GM19324 (cell line): ENCODE data around the gene PPP3CA.
"Not testable (repeated sequence)": the region's sequence is repeated elsewhere in the genome, so short reads cannot be mapped to it uniquely, and the experiment has no call there.

Source experiments
- ATAC-seq: cut with Tn5 transposase; IDR thresholded peaks from one replicate; pipeline ENCODE4 v1.9.1; 2021; ENCODE audit warnings: mild to moderate bottlenecking, moderate library complexity; ENCODE audit not compliant: unreplicated experiment, low FRiP score

Gene PPP3CA

DNA sequence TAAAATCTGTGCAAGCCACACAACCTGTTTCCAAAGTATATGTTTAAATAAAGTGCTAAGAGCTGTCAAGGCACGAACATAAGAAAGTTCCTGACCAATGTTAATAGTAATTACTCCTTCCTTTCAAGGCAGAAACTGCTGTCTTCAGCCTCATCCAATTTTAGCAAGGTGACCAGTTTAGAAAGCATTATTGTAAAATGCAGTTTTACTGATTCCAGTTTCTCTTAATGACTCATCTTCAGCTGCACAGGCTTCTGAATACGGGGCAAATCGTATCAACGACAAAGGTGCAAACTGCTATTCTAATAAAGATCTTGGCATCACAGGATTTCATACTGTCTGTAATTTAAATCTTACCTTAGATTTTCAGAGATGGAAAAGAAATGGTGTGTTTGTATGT lies 87.5 kb downstream of the PPP3CA start:
- ATAC-seq, result peak; percentile 77

DNA sequence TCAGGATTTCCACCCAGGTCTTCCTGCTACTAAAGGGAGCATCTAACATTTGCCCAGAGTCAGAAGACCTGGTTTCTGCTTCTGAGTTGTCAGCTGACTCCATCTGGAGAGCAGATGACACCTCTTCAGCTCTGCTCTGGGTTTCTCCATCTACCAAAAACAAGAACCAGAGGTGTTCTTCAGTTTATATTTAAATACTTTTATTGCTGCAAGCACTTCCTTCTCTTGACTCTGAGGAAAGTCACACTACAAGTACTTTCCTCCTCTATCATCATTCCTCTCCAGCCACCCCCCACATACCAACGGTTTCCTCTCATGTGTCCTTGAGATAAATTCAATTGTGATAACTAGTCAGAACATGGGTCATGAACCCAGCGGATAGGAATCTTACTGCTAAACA lies 88.4 kb downstream of the PPP3CA start:
- no peak for ATAC-seq

DNA sequence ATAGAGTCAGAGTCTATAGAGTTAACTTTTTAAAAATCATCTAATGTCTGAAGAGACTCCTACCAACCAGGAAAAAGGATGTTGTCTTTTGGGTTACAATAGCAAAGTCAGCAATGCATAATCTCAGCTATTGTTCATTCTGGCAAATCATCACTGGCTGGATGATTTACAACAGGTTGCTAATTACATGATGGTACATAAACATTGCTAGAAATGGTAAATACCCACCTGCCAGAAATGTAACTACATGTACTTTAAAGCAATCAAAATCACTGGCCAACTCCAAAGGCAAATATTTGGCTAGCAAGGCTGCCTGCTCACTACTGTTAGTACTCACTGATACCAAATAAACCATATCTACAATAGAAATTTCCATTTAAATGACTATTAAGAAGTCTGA lies 91.1 kb downstream of the PPP3CA start:
- ATAC-seq, result no peak

DNA sequence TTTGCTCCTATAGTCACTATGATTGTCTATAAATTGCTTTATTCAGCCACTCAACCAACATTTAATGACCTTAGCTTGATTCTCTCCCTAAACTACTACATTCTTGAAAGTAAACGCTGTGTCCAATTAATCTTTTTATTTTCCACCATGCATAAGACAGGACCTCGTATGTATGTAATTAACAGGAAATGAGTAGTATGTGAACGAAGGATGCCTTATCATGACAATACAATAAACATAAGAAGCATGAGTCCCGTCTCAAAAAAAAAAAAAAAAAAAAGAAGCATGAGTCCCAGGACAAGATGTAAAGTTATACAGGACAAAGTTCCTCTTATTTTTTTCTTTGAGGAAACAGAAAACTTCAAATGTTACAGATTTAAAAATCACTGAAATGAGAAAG lies 92.5 kb downstream of the PPP3CA start:
- ATAC-seq, result no peak

DNA sequence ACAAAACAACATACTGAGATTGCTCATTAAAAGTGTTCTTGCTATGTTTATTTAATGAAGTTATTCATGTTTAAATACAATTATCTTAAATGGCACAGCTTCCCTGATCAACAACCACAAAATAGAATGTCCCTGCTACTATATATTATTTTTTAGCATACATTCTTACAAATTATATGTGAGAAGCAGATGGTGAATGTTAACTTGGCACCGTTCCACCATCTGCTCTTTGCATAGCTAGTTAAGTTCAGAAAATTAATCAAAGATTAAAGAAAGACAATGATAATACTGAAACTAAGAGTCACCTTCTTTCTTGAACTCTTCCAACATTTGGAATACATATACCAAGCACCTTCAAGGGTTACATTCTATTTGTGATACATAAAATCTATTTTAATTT lies 94.2 kb downstream of the PPP3CA start:
- no peak for ATAC-seq

DNA sequence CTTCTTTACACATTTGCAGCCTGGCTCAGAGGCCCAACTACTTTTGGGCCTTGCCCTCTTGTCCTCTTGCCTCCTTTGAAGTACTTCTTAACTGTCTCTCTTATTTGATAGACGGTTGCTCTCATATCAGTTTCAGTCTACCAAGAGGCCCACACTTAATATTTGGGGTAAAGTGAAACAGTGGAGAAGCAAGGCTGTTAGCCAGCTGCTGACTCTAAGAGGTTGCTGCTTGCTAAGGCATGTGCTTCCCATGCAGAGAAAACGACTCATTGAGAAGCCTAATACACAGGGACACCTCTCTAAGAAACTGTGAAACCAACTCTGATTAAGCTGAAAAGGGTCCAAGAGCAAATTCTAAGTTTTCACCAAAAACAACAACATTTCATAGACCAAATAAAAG lies 94.6 kb downstream of the PPP3CA start:
- ATAC-seq, result no peak

DNA sequence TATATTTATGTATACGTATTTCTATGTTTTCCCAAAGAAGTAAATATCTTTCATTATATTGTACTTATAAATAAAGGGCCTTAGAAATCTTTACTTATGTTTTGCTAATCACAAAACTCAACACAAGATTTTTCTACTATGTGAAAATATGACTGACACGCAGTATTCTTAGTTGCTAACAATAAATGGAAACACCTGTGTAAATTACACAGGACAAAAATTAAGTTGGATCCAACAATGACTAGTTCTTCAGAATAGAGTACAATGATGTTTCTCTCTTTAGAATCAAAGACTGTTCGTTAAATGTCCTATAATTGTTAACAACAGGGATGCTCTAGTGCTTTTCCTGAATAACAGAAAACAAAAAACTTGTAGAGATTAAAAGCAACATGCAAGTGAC lies 96.1 kb downstream of the PPP3CA start:
- ATAC-seq, result no peak

DNA sequence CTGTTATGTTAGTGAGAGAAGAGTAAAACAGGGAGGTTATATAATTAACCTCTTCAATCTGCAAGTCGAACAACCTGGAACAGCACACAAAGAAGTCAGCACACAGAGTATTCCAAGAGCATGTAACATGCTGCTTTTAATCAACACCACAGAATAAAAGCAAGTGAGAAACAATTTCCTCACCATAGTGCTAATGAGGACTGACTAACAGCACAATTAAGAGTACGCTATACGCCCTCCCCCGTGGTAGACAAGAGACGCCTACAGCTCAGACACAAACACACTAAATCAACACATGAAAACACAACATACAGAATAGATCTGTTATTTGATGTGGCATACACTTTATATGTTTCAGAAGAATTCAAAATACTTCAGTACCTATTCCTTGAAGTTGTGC lies 103.0 kb downstream of the PPP3CA start:
- ATAC-seq, result no peak

DNA sequence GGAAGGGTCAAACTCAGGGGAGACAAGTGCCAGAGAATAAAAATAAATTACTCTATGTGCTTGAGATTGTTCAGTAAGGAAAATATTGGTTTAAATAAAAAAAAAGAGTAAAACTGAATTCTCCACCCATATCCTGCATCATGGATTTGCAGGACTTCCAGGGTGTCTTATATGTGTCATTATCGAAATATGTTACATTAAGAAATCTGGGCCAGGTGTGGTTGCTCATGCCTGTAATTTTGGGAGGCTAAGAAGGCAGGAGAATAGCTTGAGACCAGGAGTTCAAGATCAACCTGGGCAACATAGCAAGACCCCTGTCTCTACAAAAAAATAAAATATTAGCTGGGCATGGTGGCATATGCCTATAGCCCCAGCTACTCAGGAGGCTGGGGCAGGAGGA lies 104.9 kb downstream of the PPP3CA start:
- no peak for ATAC-seq

DNA sequence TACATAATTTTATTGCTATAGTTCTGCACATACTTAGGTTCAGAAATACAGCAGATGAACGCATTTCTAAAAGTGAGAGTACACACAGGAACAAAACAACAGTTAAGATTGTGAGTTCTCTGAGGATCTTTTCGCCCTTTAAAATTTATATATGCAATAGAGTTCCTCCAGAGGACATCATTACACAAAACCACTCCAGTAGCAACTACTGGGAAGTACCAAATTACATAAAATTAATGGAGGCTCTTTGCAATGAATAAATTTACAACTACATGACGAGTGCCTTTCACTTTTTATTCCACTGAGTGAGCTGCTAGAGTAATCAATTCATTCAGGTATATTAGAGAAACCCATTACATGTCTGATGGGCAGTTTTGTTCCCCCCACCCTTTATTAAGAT lies 107.2 kb downstream of the PPP3CA start:
- ATAC-seq, result no peak

DNA sequence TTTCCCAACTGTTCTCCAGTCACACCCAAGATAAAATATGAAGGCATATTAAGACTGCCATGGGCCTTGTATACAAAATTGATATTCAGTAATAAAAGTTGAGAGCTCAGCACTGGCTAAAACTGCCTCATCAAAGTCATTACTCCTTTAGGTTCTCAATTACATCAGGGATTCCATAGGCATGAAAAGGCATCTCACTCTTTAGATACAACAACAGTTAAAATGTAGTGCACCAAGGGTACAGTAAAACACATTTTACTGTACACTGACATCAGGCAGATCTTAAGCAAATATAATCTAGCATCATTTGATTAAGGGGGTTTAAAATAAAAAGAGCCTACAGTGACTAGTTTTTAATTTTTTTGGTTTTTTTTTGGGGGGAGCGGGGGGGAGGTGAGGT lies 107.7 kb downstream of the PPP3CA start:
- ATAC-seq, result no peak

DNA sequence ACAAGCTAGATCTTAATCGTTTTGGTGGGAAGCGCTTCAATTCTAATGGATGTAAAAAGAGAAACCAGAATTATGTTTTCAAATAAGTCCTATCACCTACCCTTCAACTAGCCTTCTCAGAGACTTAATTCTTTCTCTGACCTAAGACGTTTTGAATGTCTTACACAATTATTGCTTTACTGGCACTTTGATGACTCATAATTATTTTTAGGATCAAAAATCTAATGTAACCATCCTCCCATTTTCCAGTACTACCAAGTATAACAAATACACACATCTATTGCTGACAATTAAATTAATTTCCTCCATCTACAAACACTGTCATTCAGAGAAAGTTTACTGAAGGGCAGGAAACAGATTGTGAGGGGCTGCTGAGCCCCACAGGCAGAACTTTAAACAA lies 108.6 kb downstream of the PPP3CA start:
- ATAC-seq, result no peak

DNA sequence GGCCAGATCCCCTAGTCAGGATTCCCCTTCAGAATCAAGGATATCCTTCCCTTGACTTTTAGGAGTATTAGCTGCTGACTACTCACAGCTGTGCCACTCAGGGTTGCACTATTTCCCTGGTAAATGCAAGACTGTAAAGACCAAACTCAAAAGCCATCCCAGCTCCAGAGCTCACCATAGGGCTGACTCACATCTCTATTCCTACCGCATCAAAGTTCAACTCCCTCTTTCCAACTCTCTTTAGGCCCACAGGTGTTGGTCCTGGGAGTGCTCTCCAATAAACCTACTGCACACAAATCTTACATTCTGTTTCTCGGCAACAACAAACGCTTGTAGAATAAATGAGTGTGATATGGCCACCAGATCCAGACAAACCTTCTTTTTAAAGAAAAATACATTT lies 109.6 kb downstream of the PPP3CA start:
- ATAC-seq, result no peak

DNA sequence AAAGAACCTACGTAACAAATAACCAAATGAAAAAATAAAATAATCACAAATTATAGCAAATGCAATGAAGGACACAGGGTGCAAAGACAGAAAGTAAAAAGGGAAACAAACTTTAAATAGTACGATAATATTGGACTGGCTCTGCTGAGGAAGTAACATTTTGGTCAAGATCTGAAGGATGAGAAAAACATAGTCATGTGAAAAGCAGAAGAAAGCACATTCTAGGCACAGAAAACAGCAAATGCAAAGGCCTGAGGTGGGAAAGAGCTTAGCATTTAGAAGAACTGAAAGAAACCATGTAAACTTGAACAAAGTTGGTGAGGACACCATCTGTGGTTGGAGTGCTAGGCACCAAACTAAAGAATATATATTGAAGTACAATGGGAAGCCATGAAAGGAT lies 111.2 kb downstream of the PPP3CA start:
- ATAC-seq, result no peak

DNA sequence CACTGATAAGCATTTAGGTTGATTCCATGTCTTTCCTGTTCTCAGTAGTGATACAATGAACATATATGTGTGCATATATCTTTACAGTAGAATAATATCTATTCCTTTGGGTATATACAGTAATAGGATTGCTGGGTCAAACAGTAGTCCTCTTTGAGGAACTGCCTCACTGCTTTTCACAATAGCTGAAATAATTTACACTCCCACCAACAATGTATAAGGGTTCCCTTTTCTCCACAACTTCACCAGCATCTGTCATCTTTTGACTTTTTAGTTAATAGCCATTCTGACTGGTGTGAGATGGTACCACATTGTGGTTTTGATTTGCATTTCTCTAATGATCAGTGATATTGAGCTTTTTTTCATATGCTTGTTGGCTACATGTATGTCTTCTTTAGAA lies 113.2 kb downstream of the PPP3CA start:
- not testable (repeated sequence) for ATAC-seq

DNA sequence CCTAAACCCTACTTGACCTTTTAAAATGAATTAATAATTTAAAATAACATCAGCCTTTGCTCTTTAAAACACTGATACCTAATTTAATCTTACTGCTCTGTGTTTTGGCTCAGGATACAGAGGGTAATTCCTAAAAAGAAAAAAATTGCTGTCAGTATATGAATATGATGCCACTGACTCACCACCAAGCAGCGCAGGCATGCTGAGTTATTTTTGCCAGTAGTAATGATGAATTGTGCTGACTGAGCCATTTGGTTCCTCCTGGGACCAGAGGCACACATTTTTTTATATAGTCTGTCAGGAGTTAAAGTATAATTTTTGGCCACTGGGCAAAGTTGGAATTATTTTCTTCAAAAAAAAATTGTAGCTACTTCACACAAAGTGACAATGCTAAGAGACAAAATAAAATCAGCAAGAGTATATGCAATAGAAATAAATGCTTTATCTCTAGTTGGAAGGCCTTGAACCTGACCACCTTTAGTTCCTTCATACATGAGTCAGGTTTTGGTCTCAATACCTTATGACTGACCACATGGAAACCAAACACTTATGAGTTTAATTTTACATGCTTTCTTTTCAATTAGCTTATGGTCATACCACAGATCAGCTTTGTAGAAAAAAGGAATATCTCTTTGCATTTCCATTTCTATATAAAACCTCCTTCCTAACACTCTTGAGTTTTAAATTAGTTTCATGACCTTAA lies 115.1 kb downstream of the PPP3CA start:
- ATAC-seq, result no peak

DNA sequence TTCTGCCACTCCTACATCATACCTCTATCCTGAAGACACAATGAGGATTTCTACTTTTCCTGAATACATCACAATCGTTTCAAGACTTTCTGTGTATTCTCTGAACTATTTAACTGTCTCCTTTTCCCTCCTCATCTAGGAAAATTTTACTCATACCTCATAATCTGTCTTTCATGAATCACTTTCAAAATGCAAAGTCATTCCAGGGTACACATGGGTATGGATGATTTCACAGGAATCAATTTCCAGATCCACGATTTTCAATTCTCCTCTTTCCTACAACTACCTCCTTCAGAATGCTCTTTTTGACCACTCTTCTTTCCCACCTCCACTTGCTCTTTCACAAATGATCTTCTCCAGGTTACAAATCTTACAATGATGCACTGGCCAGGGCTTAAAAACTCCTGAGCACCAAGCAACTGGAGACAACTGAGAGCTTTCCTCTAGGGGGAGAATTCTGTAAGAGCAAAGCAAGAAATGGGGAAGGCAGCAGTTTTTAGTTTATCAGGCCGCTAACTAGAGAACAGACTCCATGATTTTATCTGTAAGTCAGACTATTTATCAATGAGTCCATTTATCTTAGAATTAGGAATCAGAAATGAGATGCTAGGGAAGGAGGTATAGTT lies 116.4 kb downstream of the PPP3CA start:
- ATAC-seq, result no peak

DNA sequence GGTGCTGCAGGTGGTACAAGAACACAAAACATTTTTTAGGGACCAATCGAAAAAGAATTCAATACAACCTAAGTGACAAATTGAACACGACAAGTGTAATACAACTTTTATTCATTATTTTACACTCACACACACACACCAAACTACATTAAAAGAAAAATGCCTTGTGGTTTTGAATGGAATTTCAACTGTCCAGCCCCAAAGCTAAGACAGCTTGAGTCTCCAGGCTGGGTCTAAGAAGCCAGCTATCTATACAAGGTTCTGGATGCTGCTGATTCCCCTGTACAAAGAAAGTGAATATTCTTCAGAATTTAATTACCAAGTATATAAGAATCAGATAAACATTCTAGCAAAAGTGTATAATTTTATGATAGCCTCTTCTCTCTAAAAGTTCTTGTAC lies 118.2 kb downstream of the PPP3CA start:
- ATAC-seq, result no peak

DNA sequence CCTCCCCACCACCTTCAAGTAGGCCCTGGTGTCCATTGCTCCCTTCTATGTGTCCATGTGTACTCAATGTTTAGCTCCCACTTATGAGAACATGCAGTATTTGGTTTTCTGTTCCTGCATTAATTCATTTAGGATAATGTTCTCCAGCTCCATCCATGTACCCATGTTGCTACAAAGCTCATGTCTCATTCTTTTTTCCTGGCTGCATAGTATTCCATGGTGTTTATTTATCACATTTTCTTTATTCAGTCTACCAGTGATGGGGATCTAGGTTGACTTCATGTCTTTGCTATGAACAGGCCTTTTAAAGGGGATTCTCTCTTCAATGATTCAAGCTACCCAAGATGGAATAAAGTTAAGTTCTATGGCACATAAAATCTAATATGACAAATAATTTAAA lies 119.6 kb downstream of the PPP3CA start:
- ATAC-seq, result no peak

DNA sequence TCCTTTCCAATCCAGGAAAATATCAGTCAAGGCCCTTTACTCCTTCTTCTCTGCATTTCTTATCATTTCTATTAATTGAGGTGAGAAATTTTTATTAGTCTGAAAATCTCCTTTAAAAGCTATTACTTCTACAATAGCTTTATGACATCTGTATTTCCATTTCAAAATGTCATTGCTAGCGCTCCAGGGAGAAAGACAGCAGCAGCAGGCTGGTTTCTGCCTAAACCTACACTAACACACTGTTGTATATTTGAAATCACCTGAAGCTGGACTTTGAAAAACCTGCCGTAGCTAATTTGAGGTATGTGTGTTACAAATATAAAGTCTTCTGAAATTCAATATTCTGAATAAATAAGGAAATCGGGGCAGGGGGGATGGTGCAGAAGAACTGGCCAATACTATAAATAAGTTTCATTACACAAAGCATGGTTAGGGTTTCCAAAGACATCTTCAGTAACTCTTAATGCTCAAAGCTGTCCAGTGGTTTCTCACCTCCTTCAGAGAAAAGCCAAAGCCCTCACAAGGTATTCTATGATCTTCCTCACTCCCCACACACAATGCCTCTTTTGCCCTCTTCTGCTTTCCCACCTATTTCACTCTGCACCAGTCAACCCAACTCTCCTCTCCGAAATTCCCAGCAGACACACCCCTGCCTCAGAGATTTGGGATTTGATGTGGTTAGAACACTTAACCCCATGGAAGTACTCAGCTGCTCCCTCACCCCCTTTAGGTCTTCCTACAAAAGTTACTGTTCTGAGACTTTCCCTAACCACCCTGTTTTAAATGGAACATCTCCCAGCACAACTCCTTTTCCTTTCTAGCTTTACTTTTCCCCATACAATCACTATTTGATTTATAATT lies 122.7 kb downstream of the PPP3CA start:
- ATAC-seq, result no peak

DNA sequence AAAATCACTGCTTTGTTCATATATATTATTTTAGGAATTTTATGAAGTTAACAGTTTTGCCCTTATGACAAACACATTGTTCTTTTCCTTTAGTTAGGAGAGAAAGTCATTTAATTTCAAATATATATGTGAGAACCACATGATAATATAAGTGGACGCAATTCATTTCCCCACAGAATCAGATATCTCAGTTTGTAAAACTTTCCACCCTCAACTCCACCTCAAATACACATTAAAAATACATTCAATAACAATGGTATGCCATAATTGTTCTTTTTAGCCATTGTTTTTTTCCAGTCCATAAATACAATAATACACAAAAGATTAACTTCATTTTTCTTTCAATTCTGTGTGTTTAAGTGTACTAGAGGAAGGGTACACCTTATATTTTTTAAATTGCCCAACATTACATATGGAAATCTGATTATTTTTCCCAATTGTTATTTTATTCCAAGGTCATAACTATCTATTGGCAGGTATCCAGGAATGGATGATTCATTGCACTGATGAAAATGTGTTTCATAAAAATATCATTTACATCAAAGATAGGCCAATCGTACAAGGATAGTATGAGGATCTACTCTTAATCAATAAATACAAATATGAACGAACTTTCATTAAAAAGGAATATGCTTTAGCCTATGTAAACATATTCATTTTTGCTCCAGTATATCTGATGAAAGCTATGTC lies 125.0 kb downstream of the PPP3CA start:
- ATAC-seq, result no peak
